WTC11 (cell line): ENCODE results near the gene KLHL29. TPM values are rescaled to one million over a fixed set of nuclear protein-coding genes. Genes with fewer than 3 reads are reported as not detected.

Source experiments
- ATAC-seq: fragments of 200-7000 bp; cut with Tn5 transposase; 2 replicates; pipeline ENCODE4 v1.10.0; 2021; ENCODE audit warnings: mild to moderate bottlenecking, moderate library complexity
- CTCF ChIA-PET: fragments of 300-600 bp; sonication (Branson Sonifier 250); formaldehyde crosslinking; loops from one replicate; lab custom pipeline; 2021; ENCODE audit warnings: antibody characterized with exemption; lab: Charles Lee
- POLR2A ChIA-PET: fragments of 350-600 bp; sonication (Branson Sonifier 250); formaldehyde crosslinking; loops from one replicate; lab custom pipeline; 2021; ENCODE audit warnings: antibody characterized with exemption; lab: Charles Lee
- DNase-seq: peaks from one replicate; pipeline ENCODE4 v3.0.0; 2021; ENCODE audit warnings: low spot score
- H3K27ac Mint-ChIP-seq: 2 replicates; pipeline ENCODE4 v1.8.0; 2021; ENCODE audit warnings: mixed read lengths
- H3K27me3 Mint-ChIP-seq: 2 replicates; pipeline ENCODE4 v1.8.0; 2021; ENCODE audit warnings: low read depth, mild to moderate bottlenecking, moderate library complexity, mixed read lengths
- H3K36me3 Mint-ChIP-seq: 2 replicates; pipeline ENCODE4 v1.8.0; 2021; ENCODE audit warnings: mixed read lengths
- H3K4me1 Mint-ChIP-seq: 2 replicates; pipeline ENCODE4 v1.8.0; 2022; ENCODE audit warnings: mixed read lengths
- H3K4me3 Mint-ChIP-seq: 2 replicates; pipeline ENCODE4 v1.8.0; 2021; ENCODE audit warnings: mild to moderate bottlenecking, moderate library complexity, mixed read lengths
- H3K9me3 Mint-ChIP-seq: 2 replicates; pipeline ENCODE4 v1.8.0; 2021; ENCODE audit warnings: mixed read lengths
- AFF4 ChIP-seq: sonication (generic); formaldehyde crosslinking; IDR thresholded peaks from 2 replicates; pipeline ENCODE4 v1.8.1; 2023; ENCODE audit warnings: mild to moderate bottlenecking, missing genetic modification reagents, borderline replicate concordance
- AR ChIP-seq: fragments of 250-450 bp; sonication (Bioruptor Pico); IDR thresholded peaks from 2 replicates; pipeline ENCODE4 v1.9.0; 2021; ENCODE audit warnings: mild to moderate bottlenecking
- CREB1 ChIP-seq: sonication (generic); formaldehyde crosslinking; IDR thresholded peaks from 2 replicates; pipeline ENCODE4 v1.8.0; 2023; ENCODE audit warnings: mild to moderate bottlenecking, missing genetic modification reagents
- ELF4 ChIP-seq: sonication (generic); formaldehyde crosslinking; IDR thresholded peaks from 2 replicates; pipeline ENCODE4 v1.8.1; 2022; ENCODE audit warnings: low read depth, mild to moderate bottlenecking, moderate library complexity, missing genetic modification reagents
- HMGA2 ChIP-seq: fragments of 250-450 bp; sonication (Bioruptor Pico); IDR thresholded peaks from 2 replicates; pipeline ENCODE4 v1.4.0; 2021; ENCODE audit warnings: mild to moderate bottlenecking, moderate library complexity
- IRF1 ChIP-seq: sonication (generic); formaldehyde crosslinking; IDR thresholded peaks from 2 replicates; pipeline ENCODE4 v1.8.0; 2023; ENCODE audit warnings: missing genetic modification reagents
- NFYB ChIP-seq: sonication (generic); formaldehyde crosslinking; conservative IDR thresholded peaks from 2 replicates; pipeline ENCODE4 v1.8.0; 2022; ENCODE audit warnings: low read depth, missing genetic modification reagents
- NR3C1 ChIP-seq: sonication (generic); formaldehyde crosslinking; conservative IDR thresholded peaks from 2 replicates; pipeline ENCODE4 v1.8.1; 2023; ENCODE audit warnings: low read depth, mild to moderate bottlenecking, missing genetic modification reagents
- PRRX2 ChIP-seq: fragments of 250-450 bp; sonication (Bioruptor Pico); IDR thresholded peaks from 2 replicates; pipeline ENCODE4 v1.8.0; 2021; ENCODE audit warnings: mild to moderate bottlenecking
- RORB ChIP-seq: fragments of 250-450 bp; sonication (Bioruptor Pico); IDR thresholded peaks from 2 replicates; pipeline ENCODE4 v1.9.0; 2021; ENCODE audit warnings: mild to moderate bottlenecking
- SMAD4 ChIP-seq: sonication (generic); formaldehyde crosslinking; IDR thresholded peaks from 2 replicates; pipeline ENCODE4 v1.8.0; 2022; ENCODE audit warnings: mild to moderate bottlenecking, missing genetic modification reagents
- ZMAT4 ChIP-seq: fragments of 250-450 bp; sonication (Bioruptor Pico); IDR thresholded peaks from 2 replicates; pipeline ENCODE4 v1.9.0; 2021; ENCODE audit warnings: mild to moderate bottlenecking
- total RNA-seq: library from RNA; stranded (reverse); gene quantifications from 3 replicates; pipeline ENCODE4 v1.2.3, GENCODE V29; 2021
- TF ChIP-seq, protein P1 (sequence below): sonication (generic); formaldehyde crosslinking; IDR thresholded peaks from 2 replicates; pipeline ENCODE4 v1.8.0; 2023; ENCODE audit warnings: missing genetic modification reagents, mild to moderate bottlenecking, borderline replicate concordance
- TF ChIP-seq, protein P2 (sequence below): fragments of 200-600 bp; IDR thresholded peaks from 2 replicates; pipeline ENCODE4 v1.8.0; 2022; ENCODE audit warnings: antibody characterized with exemption
- TF ChIP-seq, protein P3 (sequence below): sonication (generic); formaldehyde crosslinking; IDR thresholded peaks from 2 replicates; pipeline ENCODE4 v1.8.0; 2022; ENCODE audit warnings: mild to moderate bottlenecking, missing genetic modification reagents
- TF ChIP-seq, protein P4 (sequence below): sonication (generic); formaldehyde crosslinking; IDR thresholded peaks from 2 replicates; pipeline ENCODE4 v1.8.1; 2023; ENCODE audit warnings: mild to moderate bottlenecking, missing genetic modification reagents, moderate library complexity

The KLHL29 gene
- total RNA-seq, 1 experiment from 2014 or later: 7.1 TPM

GRCh38 chr2:23664066-23664788, 279.2 kb downstream of the KLHL29 start:
- Mint-ChIP-seq H3K36me3 (no peaks in the 10 kb centered on the region), H3K27me3 (no peaks in the 10 kb centered on the region; the same call in 1 of the 2 replicates), H3K9me3 (no peaks in the 10 kb centered on the region)
- POLR2A ChIA-PET: no interaction called here
- DNase-seq: no peak
- TF ChIP-seq IRF1 (CRISPR knock-in tag) (no peak), CREB1 (CRISPR knock-in tag) (no peak)
- TF ChIP-seq, protein P1, sequence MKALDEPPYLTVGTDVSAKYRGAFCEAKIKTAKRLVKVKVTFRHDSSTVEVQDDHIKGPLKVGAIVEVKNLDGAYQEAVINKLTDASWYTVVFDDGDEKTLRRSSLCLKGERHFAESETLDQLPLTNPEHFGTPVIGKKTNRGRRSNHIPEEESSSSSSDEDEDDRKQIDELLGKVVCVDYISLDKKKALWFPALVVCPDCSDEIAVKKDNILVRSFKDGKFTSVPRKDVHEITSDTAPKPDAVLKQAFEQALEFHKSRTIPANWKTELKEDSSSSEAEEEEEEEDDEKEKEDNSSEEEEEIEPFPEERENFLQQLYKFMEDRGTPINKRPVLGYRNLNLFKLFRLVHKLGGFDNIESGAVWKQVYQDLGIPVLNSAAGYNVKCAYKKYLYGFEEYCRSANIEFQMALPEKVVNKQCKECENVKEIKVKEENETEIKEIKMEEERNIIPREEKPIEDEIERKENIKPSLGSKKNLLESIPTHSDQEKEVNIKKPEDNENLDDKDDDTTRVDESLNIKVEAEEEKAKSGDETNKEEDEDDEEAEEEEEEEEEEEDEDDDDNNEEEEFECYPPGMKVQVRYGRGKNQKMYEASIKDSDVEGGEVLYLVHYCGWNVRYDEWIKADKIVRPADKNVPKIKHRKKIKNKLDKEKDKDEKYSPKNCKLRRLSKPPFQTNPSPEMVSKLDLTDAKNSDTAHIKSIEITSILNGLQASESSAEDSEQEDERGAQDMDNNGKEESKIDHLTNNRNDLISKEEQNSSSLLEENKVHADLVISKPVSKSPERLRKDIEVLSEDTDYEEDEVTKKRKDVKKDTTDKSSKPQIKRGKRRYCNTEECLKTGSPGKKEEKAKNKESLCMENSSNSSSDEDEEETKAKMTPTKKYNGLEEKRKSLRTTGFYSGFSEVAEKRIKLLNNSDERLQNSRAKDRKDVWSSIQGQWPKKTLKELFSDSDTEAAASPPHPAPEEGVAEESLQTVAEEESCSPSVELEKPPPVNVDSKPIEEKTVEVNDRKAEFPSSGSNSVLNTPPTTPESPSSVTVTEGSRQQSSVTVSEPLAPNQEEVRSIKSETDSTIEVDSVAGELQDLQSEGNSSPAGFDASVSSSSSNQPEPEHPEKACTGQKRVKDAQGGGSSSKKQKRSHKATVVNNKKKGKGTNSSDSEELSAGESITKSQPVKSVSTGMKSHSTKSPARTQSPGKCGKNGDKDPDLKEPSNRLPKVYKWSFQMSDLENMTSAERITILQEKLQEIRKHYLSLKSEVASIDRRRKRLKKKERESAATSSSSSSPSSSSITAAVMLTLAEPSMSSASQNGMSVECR (CRISPR knock-in tag): no peak
- TF ChIP-seq, all 79 proteins: peak for 0
- Mint-ChIP-seq H3K27ac (no peak overlapping the region), H3K4me3 (no peak overlapping the region), H3K4me1 (peaks cover 3% of the 10 kb centered on the region; the same call in 1 of the 2 replicates)
- CTCF ChIA-PET: interaction anchor here (1.3 kb wide), 1 partner anchor 40 kb away, joined by 3 read pairs; no protein-coding TSS in a partner anchor
- ATAC-seq: no peak

- ChIA-PET POLR2A (no interaction called here), CTCF (interaction anchor here (1.0 to 1.1 kb wide), 2 partner anchors 25 to 42 kb away, joined by 3 read pairs; no protein-coding TSS in a partner anchor)
- Mint-ChIP-seq H3K27me3 (no peaks in the 10 kb centered on the region; the same call in 1 of the 2 replicates), H3K36me3 (no peaks in the 10 kb centered on the region), H3K4me3 (no peak overlapping the region), H3K4me1 (peaks cover 12% of the 10 kb centered on the region), H3K9me3 (no peaks in the 10 kb centered on the region), H3K27ac (no peak overlapping the region)
- DNase-seq (no peak), ATAC-seq (no peak)
- TF ChIP-seq NR3C1 (CRISPR knock-in tag) (no peak), AR (CRISPR knock-in tag) (no peak), PRRX2 (no peak), NFYB (CRISPR knock-in tag) (no peak), AFF4 (CRISPR knock-in tag) (no peak), SMAD4 (CRISPR knock-in tag) (no peak), HMGA2 (no peak), ELF4 (CRISPR knock-in tag) (no peak), ZMAT4 (CRISPR knock-in tag) (no peak), RORB (CRISPR knock-in tag) (no peak)
- TF ChIP-seq, protein P2, sequence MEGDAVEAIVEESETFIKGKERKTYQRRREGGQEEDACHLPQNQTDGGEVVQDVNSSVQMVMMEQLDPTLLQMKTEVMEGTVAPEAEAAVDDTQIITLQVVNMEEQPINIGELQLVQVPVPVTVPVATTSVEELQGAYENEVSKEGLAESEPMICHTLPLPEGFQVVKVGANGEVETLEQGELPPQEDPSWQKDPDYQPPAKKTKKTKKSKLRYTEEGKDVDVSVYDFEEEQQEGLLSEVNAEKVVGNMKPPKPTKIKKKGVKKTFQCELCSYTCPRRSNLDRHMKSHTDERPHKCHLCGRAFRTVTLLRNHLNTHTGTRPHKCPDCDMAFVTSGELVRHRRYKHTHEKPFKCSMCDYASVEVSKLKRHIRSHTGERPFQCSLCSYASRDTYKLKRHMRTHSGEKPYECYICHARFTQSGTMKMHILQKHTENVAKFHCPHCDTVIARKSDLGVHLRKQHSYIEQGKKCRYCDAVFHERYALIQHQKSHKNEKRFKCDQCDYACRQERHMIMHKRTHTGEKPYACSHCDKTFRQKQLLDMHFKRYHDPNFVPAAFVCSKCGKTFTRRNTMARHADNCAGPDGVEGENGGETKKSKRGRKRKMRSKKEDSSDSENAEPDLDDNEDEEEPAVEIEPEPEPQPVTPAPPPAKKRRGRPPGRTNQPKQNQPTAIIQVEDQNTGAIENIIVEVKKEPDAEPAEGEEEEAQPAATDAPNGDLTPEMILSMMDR: no peak
- TF ChIP-seq, protein P3, sequence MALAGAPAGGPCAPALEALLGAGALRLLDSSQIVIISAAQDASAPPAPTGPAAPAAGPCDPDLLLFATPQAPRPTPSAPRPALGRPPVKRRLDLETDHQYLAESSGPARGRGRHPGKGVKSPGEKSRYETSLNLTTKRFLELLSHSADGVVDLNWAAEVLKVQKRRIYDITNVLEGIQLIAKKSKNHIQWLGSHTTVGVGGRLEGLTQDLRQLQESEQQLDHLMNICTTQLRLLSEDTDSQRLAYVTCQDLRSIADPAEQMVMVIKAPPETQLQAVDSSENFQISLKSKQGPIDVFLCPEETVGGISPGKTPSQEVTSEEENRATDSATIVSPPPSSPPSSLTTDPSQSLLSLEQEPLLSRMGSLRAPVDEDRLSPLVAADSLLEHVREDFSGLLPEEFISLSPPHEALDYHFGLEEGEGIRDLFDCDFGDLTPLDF: no peak
- TF ChIP-seq, protein P4, sequence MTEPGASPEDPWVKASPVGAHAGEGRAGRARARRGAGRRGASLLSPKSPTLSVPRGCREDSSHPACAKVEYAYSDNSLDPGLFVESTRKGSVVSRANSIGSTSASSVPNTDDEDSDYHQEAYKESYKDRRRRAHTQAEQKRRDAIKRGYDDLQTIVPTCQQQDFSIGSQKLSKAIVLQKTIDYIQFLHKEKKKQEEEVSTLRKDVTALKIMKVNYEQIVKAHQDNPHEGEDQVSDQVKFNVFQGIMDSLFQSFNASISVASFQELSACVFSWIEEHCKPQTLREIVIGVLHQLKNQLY (CRISPR knock-in tag): no peak
These were observed 281.4 kb downstream of the KLHL29 start for GRCh38 chr2:23666241-23666979.
